HCEC 1CT (cell line): Measurements from ENCODE around the gene KRTAP3-3.

ENCODE experiments used
- DNase-seq: peaks from one replicate; pipeline ENCODE4 v3.0.0-alpha.2; 2017

KRTAP3-3 gene

DNA sequence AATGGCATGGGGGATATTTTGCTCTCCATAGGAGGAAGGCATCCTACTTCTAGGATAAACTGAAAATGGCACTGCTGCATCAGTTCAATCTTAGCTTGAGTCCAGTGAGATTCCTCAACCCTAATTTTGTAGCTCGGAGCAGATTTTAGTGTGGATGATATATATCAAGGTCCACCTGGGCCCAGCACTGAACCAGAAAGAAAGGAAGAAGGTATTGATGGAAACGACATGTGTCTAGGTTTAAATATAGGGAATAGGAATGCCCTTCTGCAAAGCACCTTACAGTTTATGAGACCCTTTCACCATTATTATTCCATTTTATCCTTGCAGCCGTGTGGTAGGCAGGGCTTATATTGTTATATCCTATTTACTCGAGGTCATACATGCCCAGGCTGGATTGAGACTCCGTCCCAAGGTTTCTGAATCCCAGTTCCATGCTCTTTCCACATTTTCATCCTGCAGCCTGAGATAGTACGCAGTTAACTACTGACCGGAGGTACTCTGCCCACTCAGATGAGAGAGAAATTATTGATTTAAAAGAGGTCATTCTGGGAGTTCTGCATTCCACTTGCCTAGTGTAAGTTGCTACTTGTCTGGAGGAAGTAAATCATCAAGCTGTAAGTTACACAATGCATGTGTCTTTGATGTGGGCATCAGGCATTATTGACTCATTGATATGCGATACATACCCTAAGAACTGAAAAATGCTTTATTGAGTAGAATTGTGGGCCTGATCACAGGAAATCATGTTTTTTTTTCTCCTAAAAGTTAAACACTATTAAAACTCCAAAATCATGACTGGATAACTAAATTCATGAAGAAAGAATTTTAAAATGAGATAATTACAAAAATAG lies 37.3 kb downstream of the KRTAP3-3 start:
- DNase-seq, result peak; percentile 96

DNA sequence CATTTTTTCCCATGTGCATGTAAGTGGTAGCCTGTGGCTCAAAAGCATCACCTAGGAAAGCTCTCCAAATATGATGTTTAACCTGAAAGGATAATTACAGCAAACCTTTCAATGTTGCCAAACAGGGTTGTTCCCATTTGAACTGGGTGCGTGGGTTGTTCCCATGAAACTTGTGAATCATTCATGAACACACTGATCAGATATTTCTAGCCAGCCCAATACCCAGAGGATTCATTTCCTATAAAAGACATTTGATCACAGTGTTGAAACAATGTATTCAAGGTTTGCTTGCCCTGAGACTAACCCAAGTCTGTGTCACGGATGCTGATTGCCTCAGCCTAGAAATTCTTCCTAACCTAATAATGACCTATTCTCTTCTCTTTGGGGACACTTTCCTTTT lies 40.1 kb downstream of the KRTAP3-3 start:
- DNase-seq, result peak; percentile 93

DNA sequence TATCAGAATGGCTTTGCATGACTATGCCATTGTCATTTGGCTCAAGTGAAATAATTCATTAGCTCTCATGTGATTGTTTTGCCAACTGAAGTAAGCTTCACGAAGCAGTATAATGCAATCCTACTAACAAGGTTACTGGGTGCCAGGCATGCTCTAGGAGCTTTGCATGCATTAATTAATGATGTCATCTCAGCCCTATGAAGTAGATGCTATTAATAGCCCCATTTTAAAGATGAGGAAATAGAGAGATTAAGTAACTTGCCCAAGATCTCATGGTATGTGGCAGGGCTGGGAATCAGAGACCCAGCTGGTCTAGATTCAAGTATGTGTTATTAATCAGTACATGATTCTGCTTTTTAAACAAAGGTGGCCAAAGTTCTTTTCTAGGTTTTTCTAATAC lies 41.3 kb downstream of the KRTAP3-3 start:
- DNase-seq, result peak; percentile 92

GRCh38 chr17:40952154-40952553 lies 41.8 kb downstream of the KRTAP3-3 start:
- no peak for DNase-seq

- DNase-seq, result no peak
Measured at GRCh38 chr17:40951011-40951622, 42.8 kb downstream of the KRTAP3-3 start.

DNA sequence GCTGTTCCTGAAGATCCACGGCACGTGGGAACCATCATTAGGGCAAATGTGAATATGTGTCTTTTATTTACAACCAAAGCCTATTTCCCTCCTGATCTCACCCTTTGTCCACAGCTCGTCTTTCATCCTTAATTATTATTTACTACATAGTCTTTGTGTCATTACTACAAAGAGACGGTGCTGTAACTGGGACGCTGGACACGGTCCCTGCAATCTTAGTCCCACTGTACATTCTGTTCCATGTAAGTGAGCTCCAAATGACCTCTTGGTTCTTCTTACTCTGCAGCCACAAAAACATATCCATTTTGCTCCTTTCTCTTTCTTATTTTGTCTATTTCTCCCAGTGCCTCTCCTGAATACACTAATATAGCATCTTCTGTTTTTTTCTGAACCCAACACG lies 43.8 kb downstream of the KRTAP3-3 start:
- DNase-seq, result no peak

GRCh38 chr17:40949418-40949817 lies 44.5 kb downstream of the KRTAP3-3 start:
- DNase-seq, result no peak

GRCh38 chr17:40947929-40948328 lies 46.0 kb downstream of the KRTAP3-3 start:
- no peak for DNase-seq

DNA sequence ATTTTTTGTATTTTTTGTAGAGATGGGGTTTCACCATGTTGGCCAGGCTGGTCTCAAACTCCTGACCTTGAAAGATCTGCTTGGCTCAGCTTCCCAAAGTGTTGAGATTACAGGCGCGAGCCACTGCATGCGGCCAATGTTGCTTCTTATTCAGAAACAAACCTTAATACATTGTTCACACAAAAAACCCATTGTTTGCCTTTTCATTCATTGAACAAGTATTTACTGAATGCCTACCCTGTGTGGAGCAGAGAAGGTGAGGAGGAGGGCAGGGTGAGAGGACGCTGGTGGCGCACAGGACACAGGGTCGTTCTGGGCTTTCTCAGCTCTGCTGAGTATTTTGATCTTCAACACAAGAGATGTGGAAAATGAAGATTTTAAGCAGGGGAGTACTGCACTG lies 48.5 kb downstream of the KRTAP3-3 start:
- no peak for DNase-seq

DNA sequence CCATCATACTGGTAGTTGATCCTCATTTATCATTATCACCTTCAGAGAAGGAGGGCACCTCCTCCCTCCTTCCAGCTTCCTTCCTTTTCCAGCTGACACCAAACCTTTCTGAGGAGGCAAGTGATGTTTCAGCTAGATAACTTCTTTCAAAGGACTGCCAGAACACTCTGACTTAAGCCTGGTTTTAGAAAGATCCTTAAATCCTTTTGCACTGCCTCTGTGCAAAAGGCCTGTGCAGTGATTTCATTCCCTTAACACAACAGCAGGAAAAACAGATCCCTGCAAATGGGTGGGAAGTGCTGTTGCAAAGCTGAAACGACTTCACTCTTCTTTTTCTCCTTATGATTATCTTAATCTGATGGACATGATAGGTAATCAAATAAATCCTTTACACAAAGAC lies 49.4 kb downstream of the KRTAP3-3 start:
- no peak for DNase-seq
